ENCODE results near the gene MTHFR.

Gene MTHFR
- long read RNA-seq, donor 1, full-length matches to known transcripts = 3 of 3 reads
- long read RNA-seq, donor 1, partial matches to known transcripts = 0 of 3 reads
- long read RNA-seq, donor 1, other reads (novel, unspliced or antisense) = 0 of 3 reads
- long read RNA-seq, donor 2 = 0 reads
- long read RNA-seq, donor 3 = 0 reads
- long read RNA-seq, donor 4, partial matches to known transcripts = 0 of 2 reads
- long read RNA-seq, donor 4, other reads (novel, unspliced or antisense) = 0 of 2 reads
- long read RNA-seq, donor 5, full-length matches to known transcripts = 4 of 4 reads
- long read RNA-seq, donor 5, partial matches to known transcripts = 0 of 4 reads
- long read RNA-seq, donor 5, other reads (novel, unspliced or antisense) = 0 of 4 reads
- long read RNA-seq, donor 6, full-length matches to known transcripts = 2 of 2 reads
- long read RNA-seq, donor 6, partial matches to known transcripts = 0 of 2 reads
- long read RNA-seq, donor 6, other reads (novel, unspliced or antisense) = 0 of 2 reads
- long read RNA-seq, donor 7, full-length matches to known transcripts = 3 of 3 reads
- long read RNA-seq, donor 7, partial matches to known transcripts = 0 of 3 reads
- long read RNA-seq, donor 7, other reads (novel, unspliced or antisense) = 0 of 3 reads
- long read RNA-seq, donor 8, partial matches to known transcripts = 0 of 1 reads
- long read RNA-seq, donor 8, other reads (novel, unspliced or antisense) = 0 of 1 reads

- DNase-seq = peak; percentile 96
These were observed at the start of gene MTHFR, which contains the start of gene CLCN6 for GRCh38 chr1:11805422-11806306. MTHFR (minus strand) TSS chr1:11805964; CDS start chr1:11803116, 2,848 bp downstream. CLCN6 (plus strand) TSS chr1:11806191; CDS start chr1:11806263, 72 bp downstream.

GRCh38 chr1:11855430-11855829 is 49.7 kb upstream of the MTHFR start:
- DNase-seq = no peak

GRCh38 chr1:11854519-11854918 is 48.8 kb upstream of the MTHFR start:
- no peak for DNase-seq

GRCh38 chr1:11851180-11851579 is 45.4 kb upstream of the MTHFR start:
- no peak for DNase-seq

GRCh38 chr1:11850156-11850555 is 44.4 kb upstream of the MTHFR start:
- DNase-seq = no peak

- no peak for DNase-seq
These were observed 42.6 kb upstream of the MTHFR start for GRCh38 chr1:11848373-11848700.

GRCh38 chr1:11847667-11848372 is 42.1 kb upstream of the MTHFR start, which contains the start of gene NPPA:
NPPA (minus strand) TSS chr1:11847783; CDS start chr1:11847684, 99 bp downstream.
- DNase-seq = no peak

- DNase-seq = no peak
These were observed 40.0 kb upstream of the MTHFR start for GRCh38 chr1:11845641-11846335.

- DNase-seq = no peak
These were observed 36.6 kb upstream of the MTHFR start for GRCh38 chr1:11842154-11843041.

- DNase-seq = no peak
These were observed 35.7 kb upstream of the MTHFR start for GRCh38 chr1:11841245-11842153.

- DNase-seq = no peak
These were observed 34.3 kb upstream of the MTHFR start for GRCh38 chr1:11839727-11840705.

GRCh38 chr1:11838349-11839272 is 32.8 kb upstream of the MTHFR start:
- peak; percentile 41 for DNase-seq

- no peak for DNase-seq
These were observed 32.1 kb upstream of the MTHFR start for GRCh38 chr1:11837767-11838348.

- no peak for DNase-seq
These were observed 31.4 kb upstream of the MTHFR start for GRCh38 chr1:11836955-11837766.
